ENCODE results near the gene COPA. TPM values are rescaled to one million over a fixed set of nuclear protein-coding genes. Genes with fewer than 3 reads are reported as not detected.

COPA gene
- total and polyA plus RNA-seq, 2 donors (not counting 3 experiments of a cell fraction or from before 2014, with no cell fraction given): 127 to 185 TPM

- Histone ChIP-seq H3K4me1 (ENCODE audit: control insufficient read depth, extremely low read depth, insufficient read depth, low read length) (no peaks in the 10 kb centered on the region), H3K9me1 (replicated peaks; ENCODE audit: control insufficient read depth, extremely low read depth, insufficient read depth, low read length) (no peaks in the 10 kb centered on the region), H3K79me2 (ENCODE audit: control insufficient read depth, insufficient read depth, low read length) (no peaks in the 10 kb centered on the region), H3K36me3 (ENCODE audit: control insufficient read depth in 2 of 2, extremely low read depth in 1 of 2, insufficient read depth in 2 of 2, low read length in 2 of 2) (peaks cover 37 to 67% of the 10 kb centered on the region in 2 experiments), H3K9me3 (replicated peaks; ENCODE audit: control insufficient read depth, insufficient read depth, low read length) (no peaks in the 10 kb centered on the region), H2AFZ (ENCODE audit: low read depth, low read length) (no peak overlapping the region), H3K4me3 (replicated peaks in 1 of 3; ENCODE audit: insufficient read depth in 1 of 3, low read depth in 1 of 3, low read length in 3 of 3) (no peak overlapping the region), H3K4me2 (ENCODE audit: insufficient read depth, low read length) (no peak overlapping the region), H3K27ac (ENCODE audit: insufficient read depth, low read depth, low read length) (no peak overlapping the region), H3K27me3 (ENCODE audit: control insufficient read depth in 2 of 2, insufficient read depth in 2 of 2, low read length in 2 of 2) (no peaks in the 10 kb centered on the region), H4K20me1 (replicated peaks; ENCODE audit: control insufficient read depth, extremely low read depth, insufficient read depth, low read length) (no peaks in the 10 kb centered on the region), H3K9ac (replicated peaks; ENCODE audit: extremely low read depth, insufficient read depth, low read length) (no peak overlapping the region)
- FAIRE-seq: no peak
- BruUV-seq (replicated peaks): no TSS peak
- DNase-seq (ENCODE audit: low read depth, low spot score): no peak
- intact Hi-C loops (cut with micrococcal nuclease): no loop called here
- POLR2A ChIA-PET: interaction anchor here (0.8 kb wide), 1 partner anchor 12 kb away, joined by 3 read pairs; no protein-coding TSS in a partner anchor
- CTCF ChIA-PET: interaction anchor here (1.0 to 8.9 kb wide), 3 partner anchors 10 to 24 kb away, joined by 3 to 100 read pairs (median 3); no protein-coding TSS in a partner anchor
- TF ChIP-seq MAX (IDR thresholded peaks at IDR 0.05; ENCODE audit: insufficient read depth, insufficient read length) (no peak), POLR2AphosphoS5 (IDR thresholded peaks at IDR 0.05; ENCODE audit: insufficient read depth, low read depth, low read length) (no peak), MYC (IDR thresholded peaks at IDR 0.05; ENCODE audit: low read depth, low read length) (no peak), JUN (IDR thresholded peaks at IDR 0.05; ENCODE audit: borderline replicate concordance, insufficient read depth, insufficient read length, low read depth) (no peak), FOS (IDR thresholded peaks at IDR 0.05; ENCODE audit: borderline replicate concordance, insufficient read depth, low read length) (no peak), POLR2A (IDR thresholded peaks at IDR 0.05; ENCODE audit: low read depth, low read length) (no peak), GATA2 (IDR thresholded peaks at IDR 0.05; ENCODE audit: insufficient read depth, insufficient read length, low read depth, low read length) (no peak), EZH2 (IDR thresholded peaks at IDR 0.05; ENCODE audit: borderline replicate concordance, low read depth, low read length, severe bottlenecking) (no peak)
- TF ChIP-seq, protein P1, sequence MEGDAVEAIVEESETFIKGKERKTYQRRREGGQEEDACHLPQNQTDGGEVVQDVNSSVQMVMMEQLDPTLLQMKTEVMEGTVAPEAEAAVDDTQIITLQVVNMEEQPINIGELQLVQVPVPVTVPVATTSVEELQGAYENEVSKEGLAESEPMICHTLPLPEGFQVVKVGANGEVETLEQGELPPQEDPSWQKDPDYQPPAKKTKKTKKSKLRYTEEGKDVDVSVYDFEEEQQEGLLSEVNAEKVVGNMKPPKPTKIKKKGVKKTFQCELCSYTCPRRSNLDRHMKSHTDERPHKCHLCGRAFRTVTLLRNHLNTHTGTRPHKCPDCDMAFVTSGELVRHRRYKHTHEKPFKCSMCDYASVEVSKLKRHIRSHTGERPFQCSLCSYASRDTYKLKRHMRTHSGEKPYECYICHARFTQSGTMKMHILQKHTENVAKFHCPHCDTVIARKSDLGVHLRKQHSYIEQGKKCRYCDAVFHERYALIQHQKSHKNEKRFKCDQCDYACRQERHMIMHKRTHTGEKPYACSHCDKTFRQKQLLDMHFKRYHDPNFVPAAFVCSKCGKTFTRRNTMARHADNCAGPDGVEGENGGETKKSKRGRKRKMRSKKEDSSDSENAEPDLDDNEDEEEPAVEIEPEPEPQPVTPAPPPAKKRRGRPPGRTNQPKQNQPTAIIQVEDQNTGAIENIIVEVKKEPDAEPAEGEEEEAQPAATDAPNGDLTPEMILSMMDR (IDR thresholded peaks at IDR 0.05; ENCODE audit: extremely low read depth in 1 of 2, insufficient read depth in 1 of 2, low read depth in 1 of 2, low read length in 2 of 2): no peak
- dilution Hi-C loops (cut with MboI; ENCODE audit: extremely low pct_ligation_motif_present, low sequenced_read_pairs): no loop called here
Observed at GRCh38 chr1:160352555-160352954, 9.5 kb upstream of the COPA start.

All from endothelial cell of umbilical vein (primary cell).